CD4-positive, alpha-beta T cell treated with Interleukin-21 for 1 hour (primary cell): ENCODE measurements around the gene NLN.
"Not testable (repeated sequence)": the region's sequence is repeated elsewhere in the genome, so short reads cannot be mapped to it uniquely, and the experiment has no call there.

Experiments
- DNase-seq: peaks from one replicate; pipeline ENCODE4 v3.0.0-alpha.2; 2020

Gene NLN

DNA sequence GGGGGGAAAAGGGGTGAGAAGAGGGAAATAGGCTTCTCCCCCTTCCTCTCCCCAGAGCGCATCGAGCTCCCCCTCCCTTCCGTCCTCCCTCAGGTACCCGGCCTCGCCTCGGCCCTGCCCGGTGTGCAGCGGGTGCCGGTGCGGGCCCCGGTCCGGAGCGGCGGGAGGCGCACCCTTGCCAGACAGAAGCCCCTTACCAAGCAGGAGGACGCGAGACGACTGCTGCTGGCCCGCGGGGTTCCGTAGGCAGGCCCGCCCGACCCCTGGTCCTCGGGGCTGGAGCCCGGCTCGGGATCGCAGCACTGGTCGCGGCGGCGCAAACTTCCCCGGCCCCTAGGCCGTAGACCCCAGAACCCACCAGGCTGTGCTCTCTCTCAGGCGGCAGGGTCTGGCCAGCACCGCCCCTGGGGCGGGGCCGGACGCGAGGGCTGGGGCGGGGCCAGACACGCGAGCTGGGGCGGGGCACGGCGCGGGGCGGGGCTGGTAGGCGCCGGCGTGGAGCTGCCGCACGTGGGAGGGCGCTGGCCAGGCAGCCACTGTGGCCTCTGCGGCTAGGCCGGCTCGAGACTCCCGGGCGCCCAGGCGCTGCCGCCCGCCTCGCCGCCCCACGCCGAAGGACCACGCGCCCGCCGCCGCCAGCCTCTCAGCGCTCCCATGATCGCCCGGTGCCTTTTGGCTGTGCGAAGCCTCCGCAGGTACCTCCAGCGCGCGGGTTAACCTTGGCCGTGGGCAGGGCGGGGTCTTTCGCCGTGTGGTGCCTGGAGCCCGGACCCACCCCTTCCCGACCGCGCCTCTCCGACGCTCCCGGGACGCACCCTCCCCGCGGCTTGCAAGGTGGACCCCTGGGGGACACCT lies at the start of gene NLN, which contains the start of gene SGTB:
NLN (plus strand) TSS at position 486 of the 855 bp plus-strand sequence; CDS start at position 655, 169 bp downstream.
SGTB (minus strand) TSS at position 390 of the 855 bp plus-strand sequence. CDS start 1,302 bp downstream, outside the sequence.
- peak; percentile 86 for DNase-seq

DNA sequence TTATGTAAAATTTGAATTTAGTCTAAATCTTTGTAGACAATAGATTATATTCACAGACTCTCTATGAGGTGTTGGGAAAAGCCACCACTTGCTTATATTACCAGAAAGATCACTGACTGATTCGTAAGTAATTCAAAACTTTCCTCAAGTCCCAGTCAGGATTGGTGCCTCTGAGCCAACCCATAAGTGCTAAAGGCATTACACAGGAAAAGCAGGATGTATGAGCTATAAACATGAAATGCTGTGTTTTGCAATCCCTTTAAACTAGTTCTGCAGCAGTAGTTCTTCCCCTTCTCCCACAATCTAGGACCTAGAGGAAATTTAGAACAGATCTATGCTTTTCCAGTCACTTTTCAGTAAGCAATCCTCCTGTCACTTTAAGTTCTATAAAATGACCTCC lies 49.2 kb upstream of the NLN start:
- DNase-seq = no peak

DNA sequence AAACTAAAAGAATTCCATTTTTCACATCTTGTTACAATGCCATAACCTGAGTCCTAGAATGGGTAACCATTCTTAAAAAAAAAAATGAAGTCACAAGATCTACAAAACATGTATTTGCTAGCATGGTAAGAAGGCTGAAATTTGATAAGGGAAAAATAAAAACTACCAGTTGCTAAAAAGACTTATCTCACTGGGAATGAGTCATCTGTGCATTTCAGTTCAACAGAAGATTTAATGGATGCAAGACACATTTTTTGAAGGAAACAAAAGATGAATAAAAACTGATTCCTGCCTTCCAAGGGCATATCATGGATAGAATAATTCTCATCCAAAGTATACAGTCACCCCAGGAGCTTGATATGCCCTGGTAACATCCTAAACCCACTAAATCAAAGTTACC lies 47.3 kb upstream of the NLN start:
- DNase-seq = no peak

DNA sequence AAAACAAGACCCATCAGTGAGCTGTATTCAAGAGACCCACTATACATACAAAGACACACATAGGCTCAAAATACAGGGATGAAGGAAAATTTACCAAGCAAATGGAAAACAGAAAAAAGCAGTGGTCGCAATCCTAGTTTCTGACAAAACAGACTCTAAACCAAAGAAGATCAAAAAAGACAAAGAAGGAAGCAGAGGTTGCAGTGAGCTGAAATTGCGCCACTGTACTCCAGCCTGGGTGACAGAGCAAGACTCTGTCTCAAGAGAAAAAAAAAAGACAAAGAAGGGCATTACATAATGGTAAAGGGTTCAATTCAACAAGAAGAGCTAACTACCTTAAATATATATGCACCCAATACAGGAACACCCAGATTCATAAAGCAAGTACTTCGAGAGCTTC lies 45.9 kb upstream of the NLN start:
- not testable (repeated sequence) for DNase-seq

DNA sequence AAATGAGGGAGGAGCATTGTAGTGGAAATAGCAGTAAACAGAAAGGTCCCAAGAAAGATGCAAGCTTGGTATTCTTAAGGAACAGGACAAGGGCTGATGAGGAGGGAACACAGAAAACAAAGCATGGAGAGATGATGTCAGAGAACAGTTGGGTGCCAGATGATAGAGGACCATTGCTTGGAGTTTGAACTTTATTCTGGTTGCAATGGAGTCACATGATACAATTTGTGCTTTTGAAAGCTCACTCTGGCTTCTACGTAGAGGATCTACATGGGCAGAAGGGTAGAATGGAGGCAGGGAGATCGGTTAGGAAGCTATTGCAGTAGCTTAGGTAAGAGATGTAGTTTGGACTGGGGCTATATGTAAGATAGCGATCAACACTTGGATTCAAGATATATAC lies 39.9 kb upstream of the NLN start:
- DNase-seq = no peak

DNA sequence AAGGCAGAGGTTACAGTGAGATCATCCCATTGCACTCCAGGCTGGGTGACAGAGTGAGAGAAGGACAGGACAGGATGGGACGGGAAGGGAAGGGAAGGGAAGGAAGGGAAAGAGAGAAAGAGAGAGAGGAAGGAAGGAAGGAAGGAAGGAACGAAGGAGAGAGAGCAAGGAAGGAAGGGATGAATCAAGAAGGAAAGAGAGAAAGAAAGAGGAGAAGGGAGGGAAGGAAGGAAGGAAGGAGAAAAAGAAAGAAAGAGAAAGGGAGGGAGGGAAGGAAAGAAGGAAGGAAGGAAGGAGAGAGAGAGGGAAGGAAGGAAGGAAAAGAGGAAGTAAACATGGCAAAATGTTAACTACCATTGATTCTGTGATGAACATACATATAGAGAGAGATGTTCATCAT lies 28.9 kb upstream of the NLN start:
- no peak for DNase-seq

DNA sequence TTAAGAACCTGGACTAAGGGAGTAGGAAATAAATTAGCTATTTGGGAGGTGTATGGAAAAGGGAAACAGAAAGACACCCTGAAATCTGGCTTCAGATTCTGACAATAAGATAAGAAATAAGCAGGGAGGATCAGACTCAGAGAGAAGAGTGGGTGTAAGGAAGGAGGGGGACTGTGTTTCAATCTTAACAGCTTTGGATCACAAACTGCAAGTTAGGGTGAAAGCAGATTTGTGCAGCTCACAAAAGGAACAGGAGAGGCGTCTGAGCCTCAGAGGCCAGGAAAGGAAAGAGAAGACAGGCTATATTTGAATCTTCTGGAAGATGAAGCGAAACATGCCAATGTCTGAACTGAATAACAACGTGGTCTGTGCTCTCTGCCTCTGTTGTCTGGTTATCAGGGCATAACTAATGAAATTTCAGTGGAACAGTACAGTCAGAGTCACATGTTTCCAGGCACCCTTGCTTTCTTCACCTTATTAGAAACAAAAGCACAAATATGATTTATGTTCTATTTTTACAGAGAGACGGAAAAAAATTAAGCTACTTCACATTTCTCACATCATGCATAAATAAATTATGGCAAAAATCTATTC lies 26.7 kb upstream of the NLN start:
- DNase-seq = no peak

DNA sequence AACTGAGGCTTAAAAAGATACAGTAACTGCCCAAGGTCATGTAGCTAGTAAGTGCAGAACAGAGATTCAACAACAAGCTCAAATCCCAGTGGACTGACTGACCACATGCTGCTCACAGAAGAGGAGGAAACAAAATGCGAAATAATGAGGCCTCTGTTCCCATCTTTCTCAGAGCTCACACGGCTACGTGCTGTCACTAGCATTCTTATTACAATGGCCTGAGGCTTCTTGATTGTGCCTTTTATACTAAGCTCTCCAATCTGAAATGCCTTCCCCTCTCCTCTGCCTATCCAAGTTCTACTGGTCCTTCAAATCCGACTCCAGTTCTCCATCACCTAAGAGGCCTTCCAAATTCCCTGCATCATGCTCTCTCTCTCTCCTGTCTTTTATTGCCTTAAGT lies 26.1 kb upstream of the NLN start:
- no peak for DNase-seq

DNA sequence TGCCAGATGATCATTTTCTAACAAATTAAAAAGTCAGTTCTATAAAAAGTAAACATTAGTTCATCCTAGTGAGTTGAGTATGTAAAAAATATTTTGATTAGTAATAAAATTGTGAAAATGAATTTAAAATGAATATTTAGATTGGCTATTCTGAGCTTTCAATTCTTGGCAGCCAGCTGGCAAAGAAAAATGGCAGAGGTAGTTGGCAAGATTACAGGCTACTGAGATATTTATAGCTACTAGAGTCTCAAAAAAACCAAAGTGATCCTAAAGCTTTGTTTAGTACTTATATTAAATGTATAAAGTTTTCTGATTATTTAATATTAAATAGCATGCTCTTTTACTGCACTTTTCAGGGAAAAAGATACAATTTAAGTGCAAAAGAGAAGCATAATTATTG lies 25.1 kb upstream of the NLN start:
- DNase-seq = no peak

DNA sequence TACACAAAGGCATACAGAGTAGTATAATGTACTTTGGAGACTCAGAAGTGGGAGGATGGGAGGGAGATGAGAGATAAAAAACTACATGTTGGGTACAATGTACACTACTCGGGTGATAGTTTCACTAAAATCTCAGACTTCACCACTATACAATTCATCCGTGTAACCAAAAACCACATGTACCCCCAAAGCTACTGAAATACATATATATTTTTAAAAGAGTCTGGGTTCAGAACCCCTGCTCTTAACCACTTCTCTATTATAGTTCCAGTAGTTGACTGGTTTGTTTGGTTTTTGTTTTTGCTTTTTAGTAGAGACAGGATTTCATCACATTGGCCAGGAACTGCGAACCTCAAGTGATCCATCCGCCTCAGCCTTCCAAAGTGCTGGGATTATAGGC lies 22.7 kb upstream of the NLN start:
- DNase-seq = no peak

DNA sequence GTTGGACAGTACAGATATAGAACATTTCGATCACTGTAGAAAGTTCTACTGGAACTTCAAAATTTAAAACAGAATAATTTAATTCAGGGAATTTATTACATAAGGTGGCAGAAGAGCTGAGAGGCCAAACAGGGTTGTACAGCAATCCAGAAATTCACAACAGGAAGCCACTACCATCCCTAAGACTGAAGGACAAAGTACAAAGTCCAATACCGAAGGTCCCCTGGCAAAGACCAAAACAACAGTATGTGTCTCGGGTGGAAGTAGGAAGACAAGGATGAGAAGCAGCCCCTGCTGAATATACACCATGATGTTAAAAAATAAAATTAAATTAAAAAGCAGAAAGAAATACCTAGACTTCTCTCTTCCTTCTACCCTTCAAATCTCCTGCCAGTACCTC lies 20.0 kb upstream of the NLN start:
- DNase-seq = no peak

DNA sequence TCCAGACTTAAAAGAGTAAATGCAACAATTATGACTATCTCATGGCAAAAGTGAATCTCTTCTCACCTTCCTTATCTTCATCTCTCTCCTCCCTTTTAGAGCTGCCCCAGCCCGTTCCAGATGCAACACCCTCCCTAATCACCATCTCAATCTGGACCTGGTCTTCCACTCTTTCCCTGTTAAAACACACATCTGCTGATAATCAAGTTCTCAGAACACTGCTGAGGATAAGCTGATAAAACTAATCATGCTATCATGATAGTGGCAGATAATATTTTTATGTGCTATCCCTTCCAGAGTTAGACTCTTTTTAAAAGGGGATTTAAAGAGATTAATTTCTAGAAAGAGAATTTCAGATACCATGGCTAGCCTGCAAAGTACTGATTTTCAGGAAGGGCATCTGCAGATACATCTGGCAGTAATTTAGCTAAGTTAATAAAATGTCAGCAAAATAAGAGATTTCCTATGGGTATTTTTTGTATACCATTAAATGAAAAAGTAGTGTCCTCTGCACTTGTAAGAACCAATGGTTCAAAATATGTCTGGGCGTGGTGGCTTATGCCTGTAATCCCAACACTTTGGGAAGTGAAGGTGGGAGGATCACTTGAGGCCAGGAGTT lies 17.3 kb upstream of the NLN start:
- DNase-seq = no peak

DNA sequence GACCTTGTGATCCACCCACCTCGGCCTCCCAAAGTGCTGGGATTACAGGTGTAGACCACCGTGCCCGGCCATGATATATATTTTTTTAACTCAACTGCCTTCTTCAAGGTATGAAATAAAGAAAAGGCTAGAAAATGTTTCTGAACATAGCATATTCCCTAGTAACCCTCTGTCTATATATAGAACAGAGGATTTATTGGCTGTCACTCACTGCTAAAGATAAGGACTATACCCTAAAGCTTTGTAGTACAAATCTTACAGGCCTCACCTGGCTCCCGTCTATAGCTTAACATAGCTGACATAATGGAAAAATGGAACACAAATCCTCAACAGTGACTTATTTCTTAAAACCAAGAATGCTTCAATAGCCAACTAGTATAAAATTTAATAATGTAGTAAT lies 14.3 kb upstream of the NLN start:
- DNase-seq = no peak

DNA sequence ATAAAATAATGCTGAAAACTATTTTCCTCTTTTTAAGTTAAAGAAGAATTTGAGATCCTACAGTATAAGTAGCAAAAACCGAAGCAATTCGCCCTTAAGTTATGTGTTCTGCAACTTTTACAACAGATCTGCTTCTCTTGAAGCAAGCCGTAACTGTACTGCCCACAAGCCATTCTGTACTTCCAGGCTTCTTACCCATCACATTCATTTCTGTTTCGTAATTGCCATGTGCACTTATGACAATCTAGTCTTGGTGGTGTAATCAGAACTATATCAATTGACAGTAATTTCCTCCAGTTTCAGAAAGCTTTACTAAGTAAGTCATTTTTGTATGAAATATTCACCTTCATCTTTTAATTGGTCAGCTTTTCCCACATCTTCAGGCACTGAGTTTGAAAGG lies 13.9 kb upstream of the NLN start:
- no peak for DNase-seq

DNA sequence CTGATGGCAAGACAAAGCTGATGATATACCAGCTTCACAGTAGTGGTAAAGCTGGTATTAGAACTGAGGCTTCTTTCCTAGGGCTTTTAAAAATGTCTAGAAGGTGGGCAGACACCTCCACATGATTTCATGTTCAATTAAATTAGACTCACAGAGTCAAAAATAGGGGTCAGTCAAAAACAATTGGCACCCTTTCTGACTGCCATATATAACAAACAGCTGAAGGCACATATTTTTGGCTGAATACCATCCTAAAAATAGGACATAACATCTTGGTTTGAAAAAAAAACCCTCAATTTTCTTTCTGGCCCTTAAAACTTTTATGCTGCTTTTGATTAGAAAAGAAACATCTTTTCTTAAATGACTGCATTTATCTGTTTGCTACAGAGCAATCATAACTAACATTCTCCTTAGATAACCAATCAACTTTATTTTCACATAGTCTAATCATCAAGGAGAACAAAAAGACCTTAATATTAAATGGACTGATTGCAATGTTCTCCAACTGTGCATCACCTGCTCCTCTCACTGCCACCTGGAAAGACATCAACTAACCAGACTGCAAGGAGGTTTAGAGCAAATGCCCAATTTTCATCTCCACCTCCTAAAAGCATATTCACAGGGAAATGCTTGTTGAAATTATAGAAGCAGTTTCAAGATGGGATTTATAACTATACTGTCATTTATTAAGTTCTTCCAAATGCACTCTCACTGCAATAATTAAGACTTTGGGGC lies 3.3 kb upstream of the NLN start:
- no peak for DNase-seq

DNA sequence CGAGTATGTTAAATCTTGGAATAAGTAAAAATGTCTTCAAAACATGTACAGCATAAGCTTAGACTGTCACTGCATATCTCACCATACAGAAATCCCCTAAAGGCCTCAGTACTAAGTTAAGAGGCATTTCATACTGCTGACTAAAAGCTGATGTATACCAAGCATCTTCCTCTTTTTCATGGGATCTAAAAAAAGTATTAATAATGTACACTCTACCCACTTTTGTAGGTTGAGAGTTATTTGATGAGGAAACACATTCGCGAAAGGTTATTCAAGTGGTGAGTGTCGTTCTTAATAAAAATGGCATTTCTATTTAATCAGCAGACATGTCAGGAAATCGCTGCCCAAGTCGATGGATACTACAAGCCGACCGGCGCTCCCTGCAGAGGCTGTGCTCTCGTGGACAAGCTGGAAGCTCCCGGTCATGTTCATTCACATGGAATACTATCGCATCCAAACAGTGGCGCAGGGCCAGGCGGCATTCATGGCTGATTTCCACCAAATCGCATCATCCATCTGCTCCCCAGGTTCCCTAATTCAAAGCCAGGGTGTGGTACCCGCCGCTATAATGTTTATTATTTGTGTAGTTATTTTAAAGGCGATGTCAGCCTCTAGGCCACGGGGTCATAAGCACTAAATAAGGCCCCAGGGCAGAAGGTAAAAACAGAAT lies 820 bp upstream of the NLN start:
- DNase-seq = peak; percentile 37

DNA sequence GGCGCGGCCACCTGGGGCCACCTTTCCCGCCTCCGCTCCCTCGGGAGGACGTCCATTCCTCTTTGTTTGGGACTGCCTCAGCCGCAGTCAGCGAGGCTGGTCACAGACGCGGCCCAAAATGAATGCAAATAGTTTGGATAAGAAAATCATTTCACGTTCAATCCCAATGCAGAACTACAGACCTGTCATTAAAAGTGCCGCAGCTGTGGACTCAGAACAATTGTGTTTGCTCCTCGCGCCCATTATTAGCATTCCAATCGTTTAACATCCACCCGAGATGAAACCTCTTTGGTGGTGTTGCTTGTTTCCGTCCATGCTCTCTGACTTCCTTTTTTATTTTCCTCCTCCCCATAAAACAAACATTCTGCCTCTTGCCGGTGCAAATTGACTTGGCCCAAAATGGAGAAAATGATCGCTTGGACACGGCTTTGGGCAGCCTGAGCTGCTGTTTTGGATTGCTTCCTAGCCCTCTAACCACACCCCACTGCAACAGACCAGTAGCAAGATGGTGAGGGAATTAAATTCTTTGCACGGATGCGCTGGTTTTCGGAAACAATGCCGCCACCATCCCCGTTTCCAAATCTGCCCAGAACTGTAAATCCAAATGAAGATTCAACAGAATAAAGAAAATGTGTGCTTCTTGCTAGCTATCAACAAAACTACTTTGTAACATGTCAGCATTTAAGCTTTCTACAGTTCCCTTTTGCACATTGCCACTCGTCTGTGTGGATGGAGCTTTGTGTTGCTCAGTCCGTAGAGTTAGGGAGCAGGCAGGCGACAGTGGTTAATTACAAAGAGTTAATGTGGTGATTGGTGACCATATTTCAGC lies 784 bp downstream of the NLN start:
- DNase-seq = no peak

DNA sequence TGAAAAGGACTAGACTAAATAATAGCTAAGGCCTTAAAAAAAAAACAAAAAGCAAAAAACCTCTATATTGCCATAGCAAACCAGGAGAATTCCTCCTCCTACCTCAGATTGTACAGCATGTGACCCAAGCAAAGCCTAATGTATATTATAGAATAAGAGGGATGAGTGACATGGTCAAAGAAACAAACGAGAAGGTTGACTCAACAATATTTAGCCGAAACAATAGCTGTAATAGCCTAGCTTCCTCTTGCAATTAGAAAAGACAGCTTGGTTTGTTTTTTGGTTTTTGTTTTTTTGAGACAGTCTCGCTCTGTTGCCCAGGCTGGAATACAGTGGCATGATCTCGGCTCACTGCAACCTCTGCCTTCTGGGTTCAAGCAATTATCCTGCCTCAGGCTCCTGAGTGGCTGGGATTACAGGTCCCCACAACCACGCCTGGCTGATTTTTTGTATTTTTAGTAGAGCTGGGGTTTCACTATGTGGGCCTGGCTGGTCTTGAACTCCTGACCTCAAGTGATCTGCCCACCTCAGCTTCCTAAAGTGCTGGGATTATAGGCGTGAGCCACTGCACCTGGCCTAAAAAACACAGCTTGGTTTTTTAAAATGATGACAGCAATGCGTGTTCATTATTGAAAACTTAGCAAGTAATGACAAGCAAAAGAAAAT lies 5.6 kb downstream of the NLN start:
- no peak for DNase-seq

DNA sequence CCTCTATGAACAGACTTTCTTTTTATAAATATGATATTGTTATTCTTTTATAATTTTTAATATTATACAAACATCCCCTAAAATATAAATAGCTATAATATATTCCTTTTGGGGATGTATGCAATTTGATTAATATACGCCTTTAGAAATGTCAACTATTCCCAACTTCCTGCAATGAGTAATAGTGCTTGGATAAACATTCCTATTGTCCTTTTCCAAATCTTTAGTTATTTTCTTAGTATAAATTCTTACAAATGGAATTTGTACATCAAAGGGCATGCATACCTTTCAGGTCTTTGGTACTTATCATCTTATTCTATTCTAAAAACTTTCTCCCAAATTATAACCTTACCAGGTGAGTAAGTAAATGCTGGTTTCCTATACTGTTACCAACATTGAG lies 6.2 kb downstream of the NLN start:
- no peak for DNase-seq

DNA sequence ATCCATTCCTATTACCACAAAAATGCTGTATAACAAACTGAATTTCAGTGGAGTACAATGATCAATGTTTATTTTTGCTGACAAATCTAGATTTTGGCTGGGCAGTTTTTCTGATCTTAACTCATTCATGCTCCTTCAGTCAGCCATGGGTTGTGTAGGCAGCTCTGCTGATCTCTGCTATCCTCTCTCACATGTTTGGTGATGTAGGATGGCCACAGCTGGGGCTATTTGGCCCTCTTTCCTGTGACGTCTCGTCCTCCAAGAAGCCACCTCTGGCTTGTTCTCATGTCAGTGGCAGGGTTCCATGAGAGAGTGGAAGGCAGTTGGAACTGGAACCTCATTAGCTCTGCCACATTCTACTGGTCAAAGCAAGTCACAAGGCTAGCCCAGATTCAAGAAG lies 8.9 kb downstream of the NLN start:
- DNase-seq = no peak

DNA sequence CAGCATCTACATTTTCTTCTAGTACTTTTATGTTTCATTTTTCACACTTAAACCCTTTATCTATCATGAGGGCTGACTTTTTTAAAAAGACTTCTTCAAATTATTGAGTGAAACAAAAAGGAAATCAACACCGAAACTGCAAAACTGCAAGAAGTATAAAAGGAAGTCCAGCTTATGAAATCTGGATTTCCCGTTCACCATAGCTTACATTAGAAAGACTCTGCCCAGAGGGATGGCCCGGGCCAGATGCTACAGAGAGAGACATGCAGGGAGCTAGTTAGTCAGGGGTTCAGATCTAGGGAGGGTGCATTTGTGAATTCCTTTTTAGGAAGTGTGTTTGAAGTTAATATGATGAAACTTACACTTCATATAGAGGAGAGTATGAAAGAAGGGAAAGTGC lies 10.0 kb downstream of the NLN start:
- not testable (repeated sequence) for DNase-seq
